ENCODE measurements around the gene MAFF.
"Not testable (repeated sequence)": the region's sequence is repeated elsewhere in the genome, so short reads cannot be mapped to it uniquely, and the experiment has no call there.

The MAFF gene

GRCh38 chr22:38177926-38178604 lies 23.7 kb upstream of the MAFF start:
- no peak for DNase-seq

- DNase-seq: not testable (repeated sequence)
Measured at GRCh38 chr22:38178605-38178937, 23.2 kb upstream of the MAFF start.

GRCh38 chr22:38180841-38181452 lies 20.8 kb upstream of the MAFF start:
- DNase-seq: no peak

- peak; percentile 85 for DNase-seq
Measured at GRCh38 chr22:38181453-38182200, 20.2 kb upstream of the MAFF start, which contains the start of gene PLA2G6. Gene PLA2G6 (minus strand): TSS chr22:38181830. CDS start chr22:38169426, 12,404 bp downstream.

- no peak for DNase-seq
Measured at GRCh38 chr22:38184788-38185187, 17.0 kb upstream of the MAFF start.

- DNase-seq: no peak
Measured at GRCh38 chr22:38186429-38186828, 15.4 kb upstream of the MAFF start.

GRCh38 chr22:38187413-38188212 lies 14.2 kb upstream of the MAFF start:
- no peak for DNase-seq

- DNase-seq: no peak
Measured at GRCh38 chr22:38189104-38189503, 12.7 kb upstream of the MAFF start.

- no peak for DNase-seq
Measured at GRCh38 chr22:38190581-38190980, 11.2 kb upstream of the MAFF start.

GRCh38 chr22:38191055-38191454 lies 10.7 kb upstream of the MAFF start:
- DNase-seq: no peak

- no peak for DNase-seq
Measured at GRCh38 chr22:38191731-38192474, 9.9 kb upstream of the MAFF start.

- DNase-seq: no peak
Measured at GRCh38 chr22:38192475-38192863, 9.3 kb upstream of the MAFF start.

- no peak for DNase-seq
Measured at GRCh38 chr22:38193580-38193979, 8.2 kb upstream of the MAFF start.

- no peak for DNase-seq
Measured at GRCh38 chr22:38196791-38197419, 4.9 kb upstream of the MAFF start.

GRCh38 chr22:38199826-38200559 lies 1.8 kb upstream of the MAFF start:
- no peak for DNase-seq

GRCh38 chr22:38201371-38201710 lies 453 bp upstream of the MAFF start:
- no peak for DNase-seq

GRCh38 chr22:38202437-38203089 lies 769 bp downstream of the MAFF start:
- no peak for DNase-seq

- no peak for DNase-seq
Measured at GRCh38 chr22:38203090-38203810, 1.5 kb downstream of the MAFF start.

GRCh38 chr22:38203855-38204514 lies 2.2 kb downstream of the MAFF start:
- DNase-seq: no peak

- no peak for DNase-seq
Measured at GRCh38 chr22:38204784-38205183, 3.0 kb downstream of the MAFF start.

Data from NCI-H2107 (cell line).